ENCODE results near the gene MCOLN3.
"Not testable (repeated sequence)": the region's sequence is repeated elsewhere in the genome, so short reads cannot be mapped to it uniquely, and the experiment has no call there.

The MCOLN3 gene

DNA sequence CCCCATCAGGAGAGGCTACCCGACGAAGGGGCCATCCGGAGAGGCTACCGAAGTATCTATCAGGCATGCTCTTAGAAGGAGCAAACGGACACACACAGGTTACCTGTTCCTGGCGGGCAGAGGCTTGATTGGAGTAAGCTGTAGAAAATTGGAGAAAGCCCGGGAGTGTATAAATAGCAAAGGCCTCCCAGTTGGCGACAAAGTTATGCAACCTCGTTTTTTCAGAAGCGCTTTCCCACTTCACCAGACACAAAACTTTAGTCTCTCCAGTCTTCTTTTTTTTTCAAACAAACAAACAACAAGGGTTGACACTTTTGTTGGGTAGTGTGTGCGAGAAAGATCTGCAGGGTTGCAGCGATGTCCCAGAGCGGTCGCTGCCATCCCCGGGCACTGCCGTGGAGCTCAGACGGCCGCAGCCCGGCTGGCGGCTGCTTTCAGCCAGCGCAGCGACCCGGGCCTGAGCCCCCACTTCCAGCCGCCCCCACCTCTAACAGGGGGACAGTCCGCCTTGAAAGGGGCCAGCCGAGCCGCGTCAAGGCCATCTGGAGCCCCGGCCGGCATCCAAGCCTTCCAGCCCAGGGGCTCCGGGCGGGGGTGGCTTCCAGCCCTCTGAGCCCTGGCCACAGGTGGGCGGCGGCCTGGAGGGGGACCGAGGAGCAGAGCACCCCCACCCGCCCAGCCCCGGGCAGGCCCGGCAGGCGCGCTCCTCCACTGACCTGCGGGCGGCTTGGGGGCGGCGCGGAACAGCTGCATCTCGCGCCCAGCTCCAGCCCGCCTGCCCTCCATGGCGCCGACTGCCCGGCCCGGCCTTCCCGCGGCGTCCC lies 616 bp downstream of the MCOLN3 start:
- peak; percentile 76 for DNase-seq (ENCODE audit: low spot score)

GRCh38 chr1:85047144-85047471 lies 1.2 kb downstream of the MCOLN3 start:
- DNase-seq (ENCODE audit: low spot score), result no peak

DNA sequence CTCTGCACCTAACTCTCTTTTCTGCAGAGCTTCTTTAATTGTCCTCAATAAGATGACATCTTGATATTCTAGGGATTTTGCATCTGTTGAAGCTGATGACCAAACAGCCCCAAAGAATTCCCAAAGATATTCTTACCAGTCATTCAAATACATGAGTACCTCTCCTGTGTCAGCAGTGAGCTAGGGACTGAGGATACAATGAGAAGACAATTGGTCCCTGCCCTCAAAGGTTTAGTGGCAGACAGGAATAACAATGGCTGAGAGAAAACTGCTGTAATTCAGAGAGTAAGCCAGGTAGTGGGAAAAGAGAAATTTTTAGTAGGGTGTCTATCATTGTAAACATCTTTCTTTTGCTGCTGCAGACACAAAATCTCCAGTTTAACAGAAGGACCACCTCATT lies 5.9 kb downstream of the MCOLN3 start:
- no peak for DNase-seq (ENCODE audit: low spot score)

- no peak for DNase-seq (ENCODE audit: low spot score)
Observed at GRCh38 chr1:85041793-85042192, 6.5 kb downstream of the MCOLN3 start.

DNA sequence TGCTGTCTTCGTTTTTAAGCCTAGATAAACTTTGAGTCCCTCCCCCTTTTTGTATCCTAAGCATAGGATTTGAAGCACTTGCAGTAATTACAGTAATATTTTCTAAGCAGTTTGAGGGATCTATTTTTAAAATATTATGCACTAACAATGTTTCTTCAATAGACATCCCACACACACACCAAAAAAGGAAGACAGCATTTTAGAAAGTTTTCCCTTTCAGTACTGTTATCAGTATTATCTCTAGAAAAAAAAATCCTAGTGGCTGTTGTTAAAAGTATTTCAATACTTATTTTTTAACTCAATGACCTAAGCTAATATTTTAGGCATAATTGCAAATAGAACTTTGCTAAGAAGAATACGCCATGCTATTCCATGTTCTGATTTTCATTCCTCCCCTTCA lies 15.1 kb downstream of the MCOLN3 start:
- DNase-seq (ENCODE audit: low spot score), result no peak

DNA sequence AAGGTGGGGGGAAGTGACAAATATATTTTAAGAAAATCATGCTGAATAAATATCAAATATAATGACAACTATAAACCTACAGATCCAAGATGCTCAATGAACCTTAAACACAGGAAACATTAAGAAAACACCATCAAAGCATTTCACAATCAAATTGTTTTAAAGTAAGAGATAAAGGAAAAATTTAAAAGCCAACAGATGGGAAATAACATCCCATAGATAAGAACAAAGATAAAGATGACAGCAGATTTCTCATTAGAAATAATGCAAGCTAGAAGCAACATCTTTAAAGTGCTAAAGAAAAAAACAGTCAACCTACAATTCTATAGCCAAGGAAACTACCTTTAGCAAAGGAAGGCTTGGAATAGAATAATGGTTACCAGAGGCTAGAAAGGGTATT lies 17.8 kb downstream of the MCOLN3 start:
- DNase-seq (ENCODE audit: low spot score), result no peak

GRCh38 chr1:85028151-85028550 lies 20.1 kb downstream of the MCOLN3 start:
- DNase-seq (ENCODE audit: low spot score), result no peak

DNA sequence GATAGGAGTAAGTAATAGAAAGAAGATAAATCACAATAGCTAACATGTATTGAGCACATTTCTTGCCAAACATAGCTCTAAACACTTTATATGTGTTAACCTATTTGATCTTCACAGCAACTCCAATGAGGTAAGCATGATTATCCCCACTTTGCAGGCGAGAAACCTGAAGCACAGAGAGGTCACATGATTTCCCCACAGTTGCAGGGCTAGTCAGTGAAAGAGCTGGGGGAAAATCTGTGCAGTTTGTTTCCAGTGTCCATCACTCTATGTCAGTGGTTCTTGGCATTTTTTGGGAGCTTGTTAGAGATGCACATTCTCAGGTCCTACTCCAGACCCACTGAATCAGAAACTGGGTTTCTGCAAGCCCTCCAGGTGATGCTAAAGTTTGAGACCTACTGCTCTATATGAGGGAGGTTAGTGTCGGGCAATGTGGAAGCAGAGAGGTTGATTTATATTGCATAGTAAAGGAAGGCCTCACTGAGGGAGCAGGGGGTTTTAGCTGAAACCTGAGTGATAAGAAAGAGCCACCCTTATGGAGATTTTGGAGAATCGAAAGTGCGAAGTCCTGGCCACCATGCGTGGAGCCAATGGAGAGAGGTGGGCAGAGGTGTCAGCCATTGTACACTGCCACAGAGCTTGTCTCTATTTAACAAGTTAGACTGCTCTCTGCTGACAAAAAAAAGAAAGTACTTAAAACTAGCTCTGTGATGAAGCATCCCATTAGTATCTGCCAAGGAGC lies 20.9 kb downstream of the MCOLN3 start:
- no peak for DNase-seq (ENCODE audit: low spot score)

GRCh38 chr1:85025940-85026339 lies 22.4 kb downstream of the MCOLN3 start:
- no peak for DNase-seq (ENCODE audit: low spot score)

GRCh38 chr1:85024736-85025135 lies 23.6 kb downstream of the MCOLN3 start:
- DNase-seq (ENCODE audit: low spot score), result no peak

GRCh38 chr1:85022700-85023099 lies 25.6 kb downstream of the MCOLN3 start:
- DNase-seq (ENCODE audit: low spot score), result no peak

DNA sequence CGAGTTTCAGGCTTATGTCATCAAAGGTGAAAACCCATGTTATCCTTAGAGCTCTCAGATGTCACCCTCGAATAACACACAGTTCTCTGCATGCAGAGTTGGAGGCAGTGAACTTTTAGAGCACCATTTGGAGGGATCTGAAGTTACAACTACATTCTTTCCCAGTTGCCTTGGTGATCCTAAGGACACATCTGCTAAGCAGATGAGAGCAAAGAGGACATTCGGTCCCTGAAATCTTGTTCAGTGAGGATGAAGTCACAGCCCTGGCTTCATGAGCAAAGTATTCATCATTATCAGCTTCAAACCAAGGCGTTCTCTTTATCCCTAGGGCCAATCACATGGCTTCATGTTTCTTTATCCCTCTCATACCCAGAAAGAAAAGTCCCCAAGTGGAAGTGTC lies 28.3 kb downstream of the MCOLN3 start:
- no peak for DNase-seq (ENCODE audit: low spot score)

DNA sequence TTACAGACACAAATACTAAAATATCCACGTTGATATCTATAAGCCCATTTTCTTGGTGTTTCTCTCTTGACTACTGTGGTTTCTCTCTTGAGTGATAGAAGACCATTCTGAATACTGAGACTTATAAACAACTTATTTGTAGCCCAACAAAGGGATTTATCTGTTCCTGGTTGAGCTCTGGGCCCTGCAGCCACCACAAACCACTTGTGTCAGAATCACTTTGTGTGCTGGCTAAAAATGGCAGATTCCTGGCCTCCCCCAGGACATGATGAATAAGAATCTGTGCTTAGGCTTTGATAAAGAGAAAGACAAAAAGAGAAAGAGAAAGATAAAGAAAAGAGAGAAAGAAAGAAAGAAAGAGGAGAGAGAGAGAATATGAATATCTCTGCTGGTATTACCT lies 32.5 kb downstream of the MCOLN3 start:
- DNase-seq (ENCODE audit: low spot score), result no peak

- DNase-seq (ENCODE audit: low spot score), result not testable (repeated sequence)
Observed at GRCh38 chr1:85005641-85006040, 42.7 kb downstream of the MCOLN3 start.

DNA sequence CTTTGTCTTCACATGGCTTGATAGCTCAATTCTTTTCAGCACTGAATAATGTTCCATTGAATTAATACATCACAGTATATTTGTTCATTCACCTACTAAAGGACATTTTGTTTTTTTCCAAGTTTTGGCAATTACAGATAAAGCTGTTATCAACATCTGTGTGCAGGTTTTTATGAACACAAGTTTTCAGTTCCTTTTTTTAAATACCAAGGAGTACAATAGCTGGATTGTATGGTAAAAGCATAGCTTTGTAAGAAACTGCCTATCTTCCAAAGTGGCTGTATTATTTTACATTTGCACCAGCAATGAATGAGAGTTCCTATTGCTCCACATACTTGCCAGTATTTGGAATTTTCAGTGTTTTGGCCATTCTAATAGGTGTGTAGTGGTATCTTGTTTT lies 46.6 kb downstream of the MCOLN3 start:
- DNase-seq (ENCODE audit: low spot score), result no peak

- DNase-seq (ENCODE audit: low spot score), result no peak
Observed at GRCh38 chr1:84998642-84999280, 49.5 kb downstream of the MCOLN3 start.

- DNase-seq (ENCODE audit: low spot score), result peak; percentile 59
Observed at GRCh38 chr1:84997667-84998600, 50.4 kb downstream of the MCOLN3 start.

- peak; percentile 80 for DNase-seq (ENCODE audit: low spot score)
Observed at GRCh38 chr1:84996846-84997666, 51.2 kb downstream of the MCOLN3 start, which contains the start of gene MCOLN2. MCOLN2 (minus strand) TSS chr1:84997113; CDS start chr1:84996872, 241 bp downstream.

DNA sequence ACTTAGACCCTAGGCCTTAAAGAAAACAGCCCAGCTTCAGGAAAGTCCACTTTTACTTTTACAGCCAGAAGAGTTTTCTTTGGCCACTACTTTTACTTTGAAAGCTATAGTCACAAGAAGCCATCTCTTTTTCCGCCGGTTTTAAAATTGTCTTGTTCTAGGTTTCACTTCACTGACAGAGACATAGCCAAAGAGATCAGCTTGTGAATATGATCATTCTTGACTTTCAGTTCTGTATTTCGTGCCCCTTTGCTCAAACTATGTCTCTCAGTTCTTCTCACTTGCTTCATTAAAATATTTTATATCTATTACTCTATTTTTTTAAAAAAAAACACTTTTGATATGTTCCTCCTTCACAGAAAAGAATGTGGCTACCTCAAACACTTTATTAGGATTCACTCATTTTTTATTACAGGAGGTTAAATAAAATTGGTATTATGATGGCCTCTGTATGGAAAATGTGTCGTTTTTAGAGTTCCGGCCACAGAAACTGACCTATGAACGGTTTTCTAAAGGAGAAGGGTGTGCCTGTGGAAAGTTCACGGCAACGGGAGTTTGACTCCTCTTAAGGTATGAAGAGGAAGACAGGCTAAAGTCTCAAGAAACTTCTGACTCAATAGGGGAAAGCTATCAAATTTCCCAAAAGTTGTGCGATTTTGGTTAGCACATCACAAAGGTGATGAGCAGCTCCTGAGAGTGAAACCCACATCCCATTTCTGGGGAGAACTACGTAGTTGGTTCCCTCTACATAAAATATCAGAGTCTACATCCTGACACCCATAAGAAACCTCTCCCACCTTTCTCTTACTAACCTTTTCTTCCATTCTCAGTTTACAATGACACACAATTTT lies 52.6 kb downstream of the MCOLN3 start:
- no peak for DNase-seq (ENCODE audit: low spot score)
